CD4-positive, alpha-beta T cell treated with Interleukin-17A for 1 hour (primary cell): ENCODE measurements around the gene PGP.
"Not testable (repeated sequence)": the region's sequence is repeated elsewhere in the genome, so short reads cannot be mapped to it uniquely, and the experiment has no call there.

ENCODE experiments used
- DNase-seq: peaks from one replicate; pipeline ENCODE4 v3.0.0-alpha.2; 2020

PGP gene

GRCh38 chr16:2213817-2214718 is 572 bp downstream of the PGP start:
- DNase-seq = no peak

GRCh38 chr16:2212362-2213324 is 2.0 kb downstream of the PGP start:
- DNase-seq = no peak

- DNase-seq = no peak
These were observed 2.7 kb downstream of the PGP start for GRCh38 chr16:2211923-2212347.

GRCh38 chr16:2210386-2211365 is 4.0 kb downstream of the PGP start, which contains the start of gene BRICD5:
BRICD5 (minus strand) TSS chr16:2210863; CDS start chr16:2210833, 30 bp downstream.
- no peak for DNase-seq

- DNase-seq = no peak
These were observed 4.7 kb downstream of the PGP start for GRCh38 chr16:2210009-2210332.

- DNase-seq = no peak
These were observed 5.2 kb downstream of the PGP start for GRCh38 chr16:2209258-2210008.

DNA sequence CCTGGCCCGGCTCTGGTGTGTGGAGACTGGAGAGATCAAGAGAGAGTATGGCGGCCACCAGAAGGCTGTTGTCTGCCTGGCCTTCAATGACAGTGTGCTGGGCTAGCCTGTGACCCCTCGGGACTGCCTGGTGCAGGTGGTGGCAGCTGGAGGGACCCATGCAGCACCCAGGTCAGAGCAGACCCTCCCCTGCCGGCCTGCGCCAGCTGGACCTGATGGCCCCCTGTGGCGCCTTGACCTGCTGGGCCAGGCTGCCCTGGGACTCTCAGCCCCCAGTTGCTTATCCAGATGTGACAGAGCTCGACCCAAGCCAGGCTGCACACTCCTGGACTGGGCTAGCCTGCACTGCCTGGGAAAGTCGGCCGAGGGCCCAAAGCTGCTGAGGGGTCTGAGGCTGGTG is 5.9 kb downstream of the PGP start:
- DNase-seq = no peak

DNA sequence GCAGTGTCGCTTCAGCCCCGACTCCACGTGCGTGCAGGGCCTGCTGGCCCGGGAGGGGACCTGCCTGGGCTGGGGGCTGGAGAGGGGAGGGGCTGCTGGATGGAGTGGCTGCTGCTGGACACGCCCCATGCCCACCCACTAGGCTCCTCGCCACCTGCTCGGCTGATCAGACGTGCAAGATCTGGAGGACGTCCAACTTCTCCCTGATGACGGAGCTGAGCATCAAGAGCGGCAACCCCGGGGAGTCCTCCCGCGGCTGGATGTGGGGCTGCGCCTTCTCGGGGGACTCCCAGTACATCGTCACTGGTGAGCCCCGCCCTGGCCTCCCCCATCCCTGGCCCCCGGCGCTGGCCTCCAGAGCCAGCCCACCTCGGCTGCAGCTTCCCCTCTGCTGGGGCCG is 6.3 kb downstream of the PGP start:
- DNase-seq = no peak

DNA sequence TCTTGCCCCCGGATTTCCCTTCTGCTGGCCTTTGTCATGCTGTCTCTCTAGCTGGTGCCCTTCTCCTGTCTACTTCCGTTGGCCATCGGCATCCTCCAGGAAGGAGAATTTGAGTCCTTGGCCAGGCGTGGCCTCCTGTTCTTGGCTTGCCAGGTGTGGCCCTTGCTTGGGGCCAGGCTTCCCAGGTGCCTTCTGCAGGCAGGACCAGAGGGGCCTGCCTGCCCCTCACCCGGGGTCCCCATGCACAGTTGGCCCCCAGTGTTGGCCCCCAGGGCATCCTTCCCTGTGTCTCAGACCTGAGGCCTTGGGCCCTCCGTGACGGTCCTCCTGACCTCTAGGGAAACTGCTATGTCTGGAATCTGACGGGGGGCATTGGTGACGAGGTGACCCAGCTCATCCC is 6.8 kb downstream of the PGP start:
- DNase-seq = no peak

- DNase-seq = no peak
These were observed 7.7 kb downstream of the PGP start for GRCh38 chr16:2206780-2207433.

GRCh38 chr16:2206420-2206779 is 8.2 kb downstream of the PGP start:
- DNase-seq = no peak

DNA sequence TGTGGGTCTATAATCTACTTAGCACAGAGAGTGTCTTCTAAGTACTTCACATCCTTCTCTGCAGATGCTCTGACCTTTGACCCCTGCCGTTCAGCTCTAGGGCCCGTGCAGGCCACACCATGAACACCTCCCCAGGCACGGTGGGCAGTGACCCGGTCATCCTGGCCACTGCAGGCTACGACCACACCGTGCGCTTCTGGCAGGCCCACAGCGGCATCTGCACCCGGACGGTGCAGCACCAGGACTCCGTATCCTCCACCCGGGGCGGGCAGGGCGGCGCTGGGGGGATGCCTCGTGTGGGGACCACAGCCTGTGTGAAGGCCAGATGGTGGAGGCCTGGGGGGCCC is 8.7 kb downstream of the PGP start:
- no peak for DNase-seq

- DNase-seq = peak; percentile 91
These were observed 9.3 kb downstream of the PGP start, which contains the start of gene MLST8 for GRCh38 chr16:2205104-2205966. MLST8 (plus strand) TSS chr16:2205454; CDS start chr16:2206086, 632 bp downstream.

DNA sequence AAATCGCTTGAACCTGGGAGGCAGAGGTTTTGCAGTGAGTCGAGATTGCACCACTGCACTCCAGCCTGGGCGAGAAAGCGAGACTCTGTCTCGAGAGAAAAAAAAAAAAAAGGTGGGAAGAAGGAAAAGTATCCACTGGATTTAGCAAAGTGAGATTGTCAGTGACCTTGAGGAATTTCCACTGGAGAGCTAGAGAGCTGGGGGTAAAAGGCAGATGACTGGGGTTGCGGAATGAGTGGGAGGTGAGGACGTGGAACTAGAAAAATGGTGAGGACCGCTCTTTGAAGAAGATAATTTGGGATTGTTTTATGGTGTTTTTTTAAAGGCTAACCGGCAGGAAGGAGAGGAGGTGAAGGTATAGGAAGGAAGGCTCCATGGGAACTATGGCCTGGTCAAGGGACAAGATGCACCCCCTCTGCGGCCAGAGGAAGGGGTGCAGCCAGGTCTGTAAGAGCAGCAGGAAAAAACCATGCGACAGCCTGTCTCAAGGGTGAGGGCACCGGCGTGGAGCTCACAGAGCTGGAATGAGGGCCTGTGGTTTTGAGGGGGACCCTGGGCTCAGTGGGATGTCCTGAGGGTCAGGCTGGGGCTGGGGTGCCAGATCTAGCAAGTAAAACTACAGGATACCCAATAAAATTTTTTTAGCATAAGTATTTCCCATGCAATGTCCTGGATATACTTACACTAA is 10.1 kb downstream of the PGP start:
- DNase-seq = no peak

DNA sequence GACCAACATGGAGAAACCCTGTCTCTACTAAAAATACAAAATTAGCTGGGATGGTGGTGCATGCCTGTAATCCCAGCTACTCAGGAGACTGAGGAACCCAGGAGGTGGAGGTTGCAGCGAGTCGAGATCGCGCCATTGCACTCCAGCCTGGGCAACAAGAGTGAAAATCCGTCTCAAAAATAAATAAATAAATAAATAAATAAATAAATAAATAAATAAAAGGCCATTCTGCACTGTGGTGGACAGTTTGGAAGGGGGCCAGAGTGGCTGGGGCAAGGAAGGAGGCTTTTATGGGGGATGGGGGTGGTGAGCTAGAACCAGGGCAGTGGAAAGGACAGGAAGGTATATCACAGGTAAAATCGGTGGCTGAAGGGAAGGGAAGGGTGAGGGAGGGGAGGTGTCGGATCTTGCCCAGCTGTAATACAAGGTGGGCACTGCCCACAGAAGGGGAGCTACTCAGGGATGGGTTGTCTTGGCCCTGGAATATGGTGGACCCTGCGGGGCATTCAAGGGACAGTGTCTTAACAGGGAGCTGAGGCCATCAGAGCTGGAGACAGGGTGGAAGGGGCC is 11.4 kb downstream of the PGP start:
- not testable (repeated sequence) for DNase-seq

DNA sequence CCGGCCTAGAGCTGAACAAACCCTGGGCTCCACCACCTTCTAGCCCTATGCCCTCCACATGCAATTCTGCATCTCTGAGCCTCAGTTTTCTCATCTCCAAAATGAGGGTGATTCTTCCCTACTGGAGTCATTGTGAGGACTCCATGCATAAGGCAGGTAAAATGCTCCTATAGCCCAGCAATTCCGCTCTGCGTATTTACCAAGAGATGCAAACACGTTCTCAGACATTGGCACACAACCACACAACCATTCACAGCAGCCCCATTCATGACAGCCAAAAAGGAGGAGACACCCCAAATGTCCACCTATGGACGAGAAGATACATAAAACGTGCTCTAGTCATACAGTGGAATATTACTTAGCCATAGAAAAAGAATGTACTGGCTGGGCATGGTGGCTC is 14.3 kb downstream of the PGP start:
- DNase-seq = no peak

- DNase-seq = no peak
These were observed 15.0 kb downstream of the PGP start for GRCh38 chr16:2199621-2200139.

DNA sequence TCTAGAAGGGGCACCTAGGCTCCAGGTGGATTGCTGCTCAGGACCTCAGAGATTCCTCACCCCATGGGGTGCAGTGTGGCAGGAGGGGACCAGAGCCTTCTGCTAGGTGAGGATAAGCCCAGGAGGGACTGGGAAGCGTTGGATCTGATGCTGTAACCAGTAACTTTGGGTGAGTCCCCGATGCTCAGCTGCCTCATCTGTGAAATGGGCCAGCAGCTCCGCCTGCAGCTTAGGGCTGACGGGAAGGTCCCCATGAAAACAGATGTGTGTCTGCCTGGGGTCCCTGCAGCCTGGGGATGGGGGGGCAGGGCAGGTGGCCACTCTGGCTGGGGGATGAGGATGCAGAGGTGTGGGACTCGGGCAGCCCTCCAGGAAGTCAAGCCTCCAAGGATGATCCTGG is 15.5 kb downstream of the PGP start:
- DNase-seq = no peak

DNA sequence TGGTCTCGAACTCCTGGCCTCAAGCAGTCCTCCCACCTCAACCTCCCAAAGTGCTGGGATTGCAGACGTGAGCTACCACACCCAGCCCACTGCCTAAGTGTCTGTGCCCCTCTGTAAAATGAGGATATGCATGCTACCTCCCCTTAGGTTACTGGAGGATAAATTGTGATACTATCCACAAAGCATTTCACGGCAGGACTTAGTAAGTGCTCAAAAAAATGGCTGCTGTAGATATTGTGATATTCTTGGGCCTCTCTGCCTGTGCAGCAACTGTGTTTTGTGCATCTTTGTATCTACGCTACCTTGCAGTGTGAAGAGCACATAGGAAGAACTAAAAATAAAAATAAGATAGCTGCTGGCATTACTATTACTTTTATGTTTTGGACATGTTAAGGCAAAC is 16.4 kb downstream of the PGP start:
- DNase-seq = no peak
